Parathyroid adenoma (tissue), 2 donors: ENCODE data around the gene CHRNA10.

Experiments used
- H2AFZ ChIP-seq: fragments of 300-600 bp; sonication (generic); one replicate; pipeline ENCODE4 v1.7.0; 2017; ENCODE audit warnings: antibody characterized with exemption, mild to moderate bottlenecking
- H3K27ac ChIP-seq: fragments of 300-600 bp; sonication (generic); one replicate; pipeline ENCODE4 v1.7.0; 2017
- H3K27me3 ChIP-seq: fragments of 300-600 bp; sonication (generic); one replicate; pipeline ENCODE4 v1.7.0; 2017; ENCODE audit warnings: low read length; ENCODE audit not compliant: control insufficient read depth, insufficient read depth
- H3K36me3 ChIP-seq: fragments of 300-600 bp; sonication (generic); one replicate; pipeline ENCODE4 v1.7.0; 2017; ENCODE audit warnings: low read length; ENCODE audit not compliant: control insufficient read depth, insufficient read depth
- H3K4me1 ChIP-seq: fragments of 300-600 bp; sonication (generic); one replicate; pipeline ENCODE4 v1.7.0; 2017; ENCODE audit warnings: control low read depth
- H3K4me2 ChIP-seq: fragments of 300-600 bp; sonication (generic); one replicate; pipeline ENCODE4 v1.7.0; 2017; ENCODE audit warnings: low read length
- H3K4me3 ChIP-seq: fragments of 300-600 bp; sonication (generic); one replicate; pipeline ENCODE4 v1.7.0; 2017; ENCODE audit warnings: low read depth, low read length
- H3K79me2 ChIP-seq: fragments of 300-600 bp; sonication (generic); one replicate; pipeline ENCODE4 v1.7.0; 2017; ENCODE audit warnings: control low read depth
- H3K9ac ChIP-seq: fragments of 300-600 bp; sonication (generic); one replicate; pipeline ENCODE4 v1.7.0; 2017; ENCODE audit warnings: mild to moderate bottlenecking
- H3K9me3 ChIP-seq: fragments of 300-600 bp; sonication (generic); one replicate; pipeline ENCODE4 v1.7.0; 2017; ENCODE audit warnings: low read length; ENCODE audit not compliant: control insufficient read depth
- TF ChIP-seq, protein P1 (sequence below): fragments of 300-600 bp; sonication (generic); IDR thresholded peaks from one replicate; pipeline ENCODE4 v1.7.0; 2017; ENCODE audit warnings: antibody characterized with exemption, mild to moderate bottlenecking
- donor health status: primary hyperparathyroidism.

The CHRNA10 gene

DNA sequence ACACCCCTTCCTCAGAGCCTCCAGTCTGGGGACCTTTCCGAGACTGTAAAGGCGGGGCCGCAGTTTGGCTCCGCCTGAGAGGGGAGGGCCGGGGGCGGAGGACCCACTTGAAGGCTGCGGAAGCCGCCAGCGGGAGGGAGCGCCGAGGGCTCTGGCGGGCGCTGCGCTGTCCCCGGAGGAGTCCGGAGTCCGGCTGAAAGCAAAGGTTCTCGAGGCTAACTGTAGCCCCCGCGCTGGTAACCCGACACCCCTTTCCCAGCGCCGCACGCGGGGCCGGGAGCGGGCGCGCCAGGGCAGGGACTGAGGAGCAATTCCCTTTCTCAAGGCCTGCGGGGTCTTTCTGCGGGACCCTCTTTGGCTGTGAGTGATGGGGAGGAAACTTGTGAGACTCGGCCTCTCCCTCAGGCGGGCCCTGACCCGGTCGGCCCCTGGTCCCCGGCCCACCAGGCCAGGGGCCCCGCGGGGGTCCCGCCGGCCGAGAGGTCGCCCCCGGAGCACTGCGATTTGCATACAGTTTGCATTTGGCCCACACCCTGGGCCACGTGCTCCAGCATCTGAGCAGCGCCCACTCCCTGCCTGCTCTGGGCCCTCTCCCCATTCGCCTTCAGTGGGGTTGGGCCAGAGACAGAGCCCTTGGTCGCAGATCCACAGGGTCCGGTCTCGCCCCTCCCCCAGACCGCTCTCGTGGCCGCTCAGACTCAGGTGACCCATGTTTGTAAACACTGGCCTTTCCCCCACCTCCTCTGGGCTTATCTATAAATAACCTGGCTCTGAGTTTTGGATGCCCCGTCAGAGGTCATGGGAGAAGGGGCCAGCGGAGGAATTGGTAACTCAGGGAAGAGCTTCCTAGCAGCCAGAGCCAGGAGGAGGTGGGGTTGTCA is 28.9 kb downstream of the CHRNA10 start:
- Histone ChIP-seq H3K9ac (no peak overlapping the region), H3K79me2 (no peaks in the 10 kb centered on the region), H3K9me3 (no peaks in the 10 kb centered on the region), H3K4me3 (peak overlapping the region; percentile 53), H3K27ac (no peak overlapping the region), H3K4me1 (peaks cover 6% of the 10 kb centered on the region), H3K36me3 (no peaks in the 10 kb centered on the region), H3K27me3 (no peaks in the 10 kb centered on the region), H2AFZ (peak overlapping the region; percentile 77), H3K4me2 (peak overlapping the region; percentile 70)
- TF ChIP-seq, protein P1, sequence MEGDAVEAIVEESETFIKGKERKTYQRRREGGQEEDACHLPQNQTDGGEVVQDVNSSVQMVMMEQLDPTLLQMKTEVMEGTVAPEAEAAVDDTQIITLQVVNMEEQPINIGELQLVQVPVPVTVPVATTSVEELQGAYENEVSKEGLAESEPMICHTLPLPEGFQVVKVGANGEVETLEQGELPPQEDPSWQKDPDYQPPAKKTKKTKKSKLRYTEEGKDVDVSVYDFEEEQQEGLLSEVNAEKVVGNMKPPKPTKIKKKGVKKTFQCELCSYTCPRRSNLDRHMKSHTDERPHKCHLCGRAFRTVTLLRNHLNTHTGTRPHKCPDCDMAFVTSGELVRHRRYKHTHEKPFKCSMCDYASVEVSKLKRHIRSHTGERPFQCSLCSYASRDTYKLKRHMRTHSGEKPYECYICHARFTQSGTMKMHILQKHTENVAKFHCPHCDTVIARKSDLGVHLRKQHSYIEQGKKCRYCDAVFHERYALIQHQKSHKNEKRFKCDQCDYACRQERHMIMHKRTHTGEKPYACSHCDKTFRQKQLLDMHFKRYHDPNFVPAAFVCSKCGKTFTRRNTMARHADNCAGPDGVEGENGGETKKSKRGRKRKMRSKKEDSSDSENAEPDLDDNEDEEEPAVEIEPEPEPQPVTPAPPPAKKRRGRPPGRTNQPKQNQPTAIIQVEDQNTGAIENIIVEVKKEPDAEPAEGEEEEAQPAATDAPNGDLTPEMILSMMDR, result no peak

DNA sequence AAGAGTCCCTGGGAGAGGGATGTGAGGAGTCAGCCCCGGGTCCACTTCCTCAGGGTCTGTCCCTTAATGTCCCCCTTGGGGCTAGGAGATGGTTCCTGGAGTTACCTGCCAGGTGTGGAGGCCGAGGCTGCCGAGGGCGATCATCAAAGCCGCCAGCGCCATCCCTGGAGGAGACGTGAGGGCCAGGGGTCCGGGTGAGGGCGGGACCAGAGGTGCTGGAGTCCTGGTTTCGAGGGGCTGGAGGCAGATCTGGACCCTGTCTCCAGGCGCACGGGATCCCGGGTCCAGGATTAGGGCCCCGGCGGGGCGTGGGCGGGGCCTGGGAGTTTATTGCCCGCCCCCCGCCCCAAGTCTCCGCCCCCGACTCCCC is 29.5 kb downstream of the CHRNA10 start, which contains the start of gene ART5:
Gene ART5 (minus strand): TSS at position 292 of the 370 bp plus-strand sequence. CDS start 130 bp downstream, at position 162.
- no peaks in the 10 kb centered on the region for H3K36me3 ChIP-seq
- peaks cover 6% of the 10 kb centered on the region for H3K4me1 ChIP-seq
- H2AFZ ChIP-seq, result peak within 1 kb of the TSS; percentile 77
- TF ChIP-seq, protein P1, result no peak
- H3K27me3 ChIP-seq, result no peaks in the 10 kb centered on the region
- no peaks in the 10 kb centered on the region for H3K9me3 ChIP-seq
- no peak within 1 kb of the TSS for H3K9ac ChIP-seq
- peak within 1 kb of the TSS; percentile 70 for H3K4me2 ChIP-seq
- H3K27ac ChIP-seq, result no peak within 1 kb of the TSS
- H3K79me2 ChIP-seq, result no peaks in the 10 kb centered on the region
- H3K4me3 ChIP-seq, result peak within 1 kb of the TSS; percentile 53

DNA sequence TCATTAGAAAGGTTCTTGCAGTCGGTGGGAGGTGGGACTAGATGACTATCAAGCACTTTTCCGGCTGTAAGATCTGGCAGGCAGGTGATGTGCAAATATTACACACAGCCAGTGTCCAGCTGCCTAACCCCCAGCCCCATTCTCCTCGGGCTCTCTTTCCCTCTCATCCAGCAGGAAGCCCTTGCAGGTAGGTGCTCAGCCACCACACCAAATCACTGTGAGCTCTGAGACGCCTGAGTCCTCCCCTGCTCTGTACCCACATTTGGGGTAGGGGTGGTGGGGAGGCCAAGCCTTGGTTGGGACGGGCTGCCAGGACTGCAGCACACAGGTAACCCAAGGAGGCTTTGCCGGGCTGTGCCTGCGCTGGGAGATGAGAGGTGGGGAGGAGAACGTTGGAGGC is 30.0 kb downstream of the CHRNA10 start:
- Histone ChIP-seq H2AFZ (no peak overlapping the region), H3K4me2 (no peak overlapping the region), H3K4me1 (peaks cover 6% of the 10 kb centered on the region), H3K79me2 (no peaks in the 10 kb centered on the region), H3K9me3 (no peaks in the 10 kb centered on the region), H3K9ac (no peak overlapping the region), H3K36me3 (no peaks in the 10 kb centered on the region), H3K27ac (no peak overlapping the region), H3K4me3 (no peak overlapping the region), H3K27me3 (no peaks in the 10 kb centered on the region)
- TF ChIP-seq, protein P1, result no peak

DNA sequence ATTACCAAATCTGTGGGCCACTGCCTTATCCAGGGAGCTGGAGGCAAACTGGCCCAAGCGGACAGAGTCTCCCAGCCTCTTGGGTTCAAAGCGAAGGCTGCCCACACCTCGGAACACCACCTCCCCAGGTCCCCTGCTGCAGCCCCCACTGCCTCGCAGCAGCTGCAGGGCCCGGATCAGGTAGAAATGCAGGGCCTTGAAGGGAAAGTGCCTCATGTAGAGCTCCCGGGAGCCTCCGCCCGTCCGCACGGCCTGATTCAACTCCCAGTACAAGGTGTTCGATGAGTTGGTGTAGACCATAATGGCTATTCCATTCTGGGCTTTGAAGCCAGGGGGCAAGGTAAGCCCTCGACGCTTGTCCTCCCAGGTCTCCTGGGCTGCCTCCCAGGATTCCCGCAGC is 31.3 kb downstream of the CHRNA10 start:
- Histone ChIP-seq H3K36me3 (no peaks in the 10 kb centered on the region), H3K4me2 (no peak overlapping the region), H2AFZ (no peak overlapping the region), H3K4me3 (no peak overlapping the region), H3K79me2 (no peaks in the 10 kb centered on the region), H3K4me1 (peaks cover 6% of the 10 kb centered on the region), H3K27me3 (no peaks in the 10 kb centered on the region), H3K9me3 (no peaks in the 10 kb centered on the region), H3K27ac (no peak overlapping the region), H3K9ac (no peak overlapping the region)
- TF ChIP-seq, protein P1, result no peak
